Endothelial cell of umbilical vein (primary cell): ENCODE data around the gene ZNF627. TPM values are rescaled to one million over a fixed set of nuclear protein-coding genes. Genes with fewer than 3 reads are reported as not detected.

ENCODE experiments used
- BruUV-seq: library from RNA; stranded (reverse); fragments of 400-500 nt; replicated peaks from 2 replicates; lab custom pipeline; 2021; lab: Mats Ljungman, UMichigan
- CTCF ChIA-PET: fragments of 300-600, 350-600 bp; sonication (Branson Sonifier 250); formaldehyde crosslinking; loops from one replicate; lab custom pipeline; 2021; ENCODE audit warnings: antibody characterized with exemption, inconsistent platforms; lab: Charles Lee
- POLR2A ChIA-PET: fragments of 300-600, 350-600 bp; sonication (Branson Sonifier 250); formaldehyde crosslinking; loops from one replicate; lab custom pipeline; 2021; ENCODE audit warnings: antibody characterized with exemption, inconsistent platforms; lab: Charles Lee
- DNase-seq: peaks from one replicate; pipeline ENCODE4 v3.0.0-alpha.2; 2011; ENCODE audit warnings: low read depth, low spot score
- FAIRE-seq: peaks from 2 replicates; lab custom pipeline; 2011; peaks lifted over from hg19 to GRCh38; lab: Jason Lieb, UNC
- H2AFZ ChIP-seq: 2 replicates; pipeline ENCODE4 v1.6.0; 2012; ENCODE audit warnings: low read depth, low read length, control low read depth, inconsistent platforms
- H3K27ac ChIP-seq: 2 replicates; pipeline ENCODE4 v1.5.1; 2011; ENCODE audit warnings: low read depth, mild to moderate bottlenecking, control low read depth, low read length, moderate library complexity; ENCODE audit not compliant: insufficient read depth
- H3K27me3 ChIP-seq, 2 experiments: 2 replicates each; pipeline versions ENCODE4 v1.6.0 to v1.6.1; 2011; ENCODE audit warnings: low read length in 2 of 2, mixed read lengths in 1 of 2; ENCODE audit not compliant: control insufficient read depth in 2 of 2, insufficient read depth in 2 of 2
- H3K36me3 ChIP-seq, 2 experiments: 2 replicates in 1 of 2; 3 replicates in 1 of 2; pipeline ENCODE4 v1.5.1; 2011; ENCODE audit warnings: low read length in 2 of 2, mild to moderate bottlenecking in 1 of 2, moderate library complexity in 1 of 2; ENCODE audit not compliant: control insufficient read depth in 2 of 2, insufficient read depth in 2 of 2; ENCODE audit errors: extremely low read depth in 1 of 2
- H3K4me1 ChIP-seq: 3 replicates; pipeline ENCODE4 v1.5.1; 2011; ENCODE audit warnings: mild to moderate bottlenecking, low read length; ENCODE audit not compliant: control insufficient read depth, insufficient read depth; ENCODE audit errors: extremely low read depth
- H3K4me2 ChIP-seq: 2 replicates; pipeline ENCODE4 v1.6.1; 2011; ENCODE audit warnings: low read length, control low read depth, mixed read lengths; ENCODE audit not compliant: insufficient read depth
- H3K4me3 ChIP-seq, 3 experiments: fragments of 200-600 bp in 1 of 3; sonication (generic), shearing (Covaris generic) in 1 of 3; replicated peaks in 1 of 3; 2 replicates each; pipeline ENCODE4 v1.5.1; 2011 to 2016; ENCODE audit warnings: control low read depth in 3 of 3, low read length in 3 of 3, mild to moderate bottlenecking in 2 of 3, inconsistent platforms in 1 of 3, low read depth in 1 of 3, moderate library complexity in 1 of 3; ENCODE audit not compliant: insufficient read depth in 1 of 3
- H3K79me2 ChIP-seq: 2 replicates; pipeline ENCODE4 v1.6.0; 2012; ENCODE audit warnings: low read length, inconsistent platforms; ENCODE audit not compliant: control insufficient read depth, insufficient read depth
- H3K9ac ChIP-seq: replicated peaks from 2 replicates; pipeline ENCODE3; 2011; ENCODE audit warnings: low read length, control low read depth; ENCODE audit not compliant: insufficient read depth; ENCODE audit errors: extremely low read depth
- H3K9me1 ChIP-seq: replicated peaks from 3 replicates; pipeline ENCODE4 v1.6.0; 2011; ENCODE audit warnings: mild to moderate bottlenecking, low read length; ENCODE audit not compliant: control insufficient read depth, insufficient read depth; ENCODE audit errors: extremely low read depth
- H3K9me3 ChIP-seq: replicated peaks from 2 replicates; pipeline ENCODE4 v1.5.1; 2012; ENCODE audit warnings: low read length, inconsistent platforms; ENCODE audit not compliant: control insufficient read depth, insufficient read depth
- H4K20me1 ChIP-seq: replicated peaks from 2 replicates; pipeline ENCODE3; 2011; ENCODE audit warnings: mild to moderate bottlenecking, low read length; ENCODE audit not compliant: control insufficient read depth, insufficient read depth; ENCODE audit errors: extremely low read depth
- EZH2 ChIP-seq: IDR thresholded peaks from 2 replicates; pipeline ENCODE4 v1.6.1; 2012; ENCODE audit warnings: borderline replicate concordance, low read depth, mild to moderate bottlenecking, moderate library complexity, low read length, inconsistent platforms; ENCODE audit not compliant: severe bottlenecking
- FOS ChIP-seq: IDR thresholded peaks from 2 replicates; pipeline ENCODE4 v1.6.1; 2011; ENCODE audit warnings: mild to moderate bottlenecking, low read length, moderate library complexity, borderline replicate concordance; ENCODE audit not compliant: insufficient read depth
- GATA2 ChIP-seq: IDR thresholded peaks from 2 replicates; pipeline ENCODE4 v1.7.0; 2011; ENCODE audit warnings: low read depth, mild to moderate bottlenecking, moderate library complexity, mixed read lengths, low read length; ENCODE audit not compliant: insufficient read length, insufficient read depth
- JUN ChIP-seq: IDR thresholded peaks from 2 replicates; pipeline ENCODE4 v1.6.1; 2011; ENCODE audit warnings: borderline replicate concordance, low read depth; ENCODE audit not compliant: insufficient read length, insufficient read depth
- MYC ChIP-seq: IDR thresholded peaks from one replicate; pipeline ENCODE4 v1.6.1; 2011; ENCODE audit warnings: mild to moderate bottlenecking, low read depth, low read length
- POLR2A ChIP-seq: IDR thresholded peaks from 2 replicates; pipeline ENCODE4 v1.6.1; 2012; ENCODE audit warnings: low read depth, mild to moderate bottlenecking, control low read depth, low read length
- POLR2AphosphoS5 ChIP-seq: IDR thresholded peaks from 2 replicates; pipeline ENCODE4 v1.6.1; 2012; ENCODE audit warnings: low read depth, mild to moderate bottlenecking, control low read depth, low read length, moderate library complexity; ENCODE audit not compliant: insufficient read depth
- dilution Hi-C: fragments of 300-500 bp; cut with MboI; formaldehyde crosslinking; loops from one replicate; pipeline ENCODE4 v1.15.0; 2019; ENCODE audit warnings: low sequenced_read_pairs; ENCODE audit not compliant: extremely low pct_ligation_motif_present
- intact Hi-C: fragments of 100-400 bp; cut with micrococcal nuclease; formaldehyde crosslinking; loops from one replicate; pipeline ENCODE4 v1.10.0; 2022
- polyA plus RNA-seq, 4 experiments: library from polyadenylated mRNA; depleted of rRNA in 3 of 4; stranded (reverse) in 3 of 4; unstranded in 1 of 4; fragments of >200 nt; gene quantifications; 2 replicates each; pipeline versions ENCODE4 v1.2.1 to v1.2.3, GENCODE V29; 2011 to 2012; ENCODE audit warnings: missing spikeins in 1 of 4
- total RNA-seq: library from RNA; stranded (reverse); gene quantifications from 2 replicates; pipeline ENCODE4 v1.2.3, GENCODE V29; 2021
- TF ChIP-seq, protein P1 (sequence below): IDR thresholded peaks from 2 replicates; pipeline ENCODE4 v1.6.1; 2011; ENCODE audit not compliant: insufficient read depth, insufficient read length
- TF ChIP-seq, protein P2 (sequence below), 2 donors: IDR thresholded peaks; 1 replicate in 1 of 2; 2 replicates in 1 of 2; pipeline ENCODE4 v1.5.1; 2011; ENCODE audit warnings: low read length in 2 of 2, mild to moderate bottlenecking in 2 of 2, moderate library complexity in 2 of 2, control low read depth in 1 of 2, inconsistent platforms in 1 of 2, low read depth in 1 of 2; ENCODE audit not compliant: insufficient read depth in 1 of 2; ENCODE audit errors: extremely low read depth in 1 of 2

ZNF627 gene
- total and polyA plus RNA-seq, 2 donors (not counting 3 experiments of a cell fraction or from before 2014, with no cell fraction given): 5.6 to 9.7 TPM

DNA sequence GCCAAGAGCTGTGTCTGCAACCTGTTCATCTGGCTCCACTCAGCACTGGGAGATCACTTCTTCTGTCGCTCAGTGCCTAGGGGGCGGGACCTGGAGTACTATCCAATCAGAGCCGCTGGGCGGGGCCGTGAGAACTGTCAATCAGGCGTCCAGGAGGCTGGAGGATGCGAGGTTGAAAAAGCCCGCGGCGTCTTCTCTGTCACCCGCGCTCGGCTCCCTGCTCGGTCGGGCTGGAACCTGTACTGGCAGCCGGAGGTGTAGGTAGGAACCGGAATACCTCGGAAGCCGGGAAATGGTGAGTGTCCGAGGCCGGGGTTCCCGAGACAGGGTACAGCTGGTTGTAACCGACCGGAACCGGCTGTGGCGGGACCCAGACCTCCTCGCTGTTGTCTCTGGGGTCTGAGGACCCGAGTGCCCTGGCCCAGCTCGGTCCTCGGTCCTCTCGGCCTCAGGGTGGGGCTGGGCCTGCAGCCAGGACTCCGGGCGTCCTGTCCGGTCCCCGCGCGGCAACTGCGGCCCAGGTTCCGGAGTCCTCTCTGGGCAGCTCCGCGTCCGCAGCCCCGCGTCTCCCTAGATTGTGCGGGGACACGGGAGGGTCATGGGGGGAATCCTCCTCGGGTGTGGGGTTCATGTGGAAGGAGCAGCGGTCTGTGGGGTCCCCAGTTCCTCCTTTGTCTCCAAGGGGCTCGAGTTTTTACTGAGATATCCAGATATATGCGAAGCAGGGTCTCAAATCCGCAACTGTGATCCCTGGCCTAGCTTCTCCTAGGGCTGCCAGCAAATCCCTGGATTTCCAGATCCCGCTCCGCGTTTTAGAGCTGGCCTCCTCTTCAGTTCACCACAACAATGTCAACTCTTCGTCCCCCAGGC, 42.6 kb downstream of the ZNF627 start:
- Histone ChIP-seq H3K27ac (peak overlapping the region; percentile 53), H3K9me1 (no peaks in the 10 kb centered on the region), H3K4me2 (peak overlapping the region; percentile 90), H2AFZ (peak overlapping the region; percentile 88), H3K9ac (peak overlapping the region; percentile 78), H3K9me3 (no peaks in the 10 kb centered on the region), H3K4me1 (no peaks in the 10 kb centered on the region), H4K20me1 (no peaks in the 10 kb centered on the region), H3K79me2 (no peaks in the 10 kb centered on the region), H3K4me3 (peak overlapping the region; percentile 79 to 80 (median 80)), H3K27me3 (no peaks in the 10 kb centered on the region), H3K36me3 (no peaks in the 10 kb centered on the region)
- CTCF ChIA-PET: interaction anchor here (0.6 to 1.2 kb wide), 4 partner anchors 33 to 348 kb away, joined by 3 to 5 read pairs (median 4); partner anchors contain the start of gene ELOF1
- intact Hi-C loops: loop anchor here (1.0 kb wide), 1 partner anchor 16 kb away; no protein-coding TSS in a partner anchor
- FAIRE-seq (peak; percentile 97), DNase-seq (peak; percentile 94)
- dilution Hi-C loops: no loop called here
- TSS peak; percentile 44 for BruUV-seq
- TF ChIP-seq JUN (no peak), GATA2 (no peak), MYC (no peak), POLR2AphosphoS5 (no peak), POLR2A (no peak), EZH2 (no peak), FOS (no peak)
- TF ChIP-seq, protein P1, sequence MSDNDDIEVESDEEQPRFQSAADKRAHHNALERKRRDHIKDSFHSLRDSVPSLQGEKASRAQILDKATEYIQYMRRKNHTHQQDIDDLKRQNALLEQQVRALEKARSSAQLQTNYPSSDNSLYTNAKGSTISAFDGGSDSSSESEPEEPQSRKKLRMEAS: no peak
- TF ChIP-seq, protein P2, sequence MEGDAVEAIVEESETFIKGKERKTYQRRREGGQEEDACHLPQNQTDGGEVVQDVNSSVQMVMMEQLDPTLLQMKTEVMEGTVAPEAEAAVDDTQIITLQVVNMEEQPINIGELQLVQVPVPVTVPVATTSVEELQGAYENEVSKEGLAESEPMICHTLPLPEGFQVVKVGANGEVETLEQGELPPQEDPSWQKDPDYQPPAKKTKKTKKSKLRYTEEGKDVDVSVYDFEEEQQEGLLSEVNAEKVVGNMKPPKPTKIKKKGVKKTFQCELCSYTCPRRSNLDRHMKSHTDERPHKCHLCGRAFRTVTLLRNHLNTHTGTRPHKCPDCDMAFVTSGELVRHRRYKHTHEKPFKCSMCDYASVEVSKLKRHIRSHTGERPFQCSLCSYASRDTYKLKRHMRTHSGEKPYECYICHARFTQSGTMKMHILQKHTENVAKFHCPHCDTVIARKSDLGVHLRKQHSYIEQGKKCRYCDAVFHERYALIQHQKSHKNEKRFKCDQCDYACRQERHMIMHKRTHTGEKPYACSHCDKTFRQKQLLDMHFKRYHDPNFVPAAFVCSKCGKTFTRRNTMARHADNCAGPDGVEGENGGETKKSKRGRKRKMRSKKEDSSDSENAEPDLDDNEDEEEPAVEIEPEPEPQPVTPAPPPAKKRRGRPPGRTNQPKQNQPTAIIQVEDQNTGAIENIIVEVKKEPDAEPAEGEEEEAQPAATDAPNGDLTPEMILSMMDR (IDR thresholded peaks at IDR 0.05; ENCODE audit: extremely low read depth in 1 of 2, insufficient read depth in 1 of 2, low read depth in 1 of 2, low read length in 2 of 2): no peak
- POLR2A ChIA-PET: no interaction called here
